Activated T-cell treated with anti-CD3 and anti-CD28 coated beads, Interleukin-2, amount 50 U/mL, for 1 hour (primary cell): ENCODE results near the gene SLC23A1.

Experiments used
- DNase-seq: peaks from one replicate; pipeline ENCODE4 v3.0.0-alpha.2; 2020

Gene SLC23A1

DNA sequence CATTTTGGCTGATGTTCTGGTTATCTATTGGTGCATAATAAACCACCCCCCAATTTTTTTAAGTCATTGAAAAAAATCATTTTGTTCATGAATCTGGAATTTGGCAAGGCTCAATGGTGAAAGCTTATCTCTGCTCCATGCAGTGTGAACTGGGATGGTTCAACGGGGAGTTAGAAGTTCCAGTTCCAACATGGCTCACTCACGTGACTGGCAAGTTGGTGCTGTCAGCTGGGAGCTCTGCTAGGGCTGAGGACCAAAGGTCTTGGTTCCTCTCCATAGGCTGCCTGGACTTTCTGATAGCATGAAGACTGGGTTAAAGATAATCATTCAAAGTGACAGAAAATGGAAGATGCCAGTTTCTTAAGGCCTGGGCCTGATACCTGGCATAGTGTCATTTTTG lies 23.9 kb upstream of the SLC23A1 start:
- no peak for DNase-seq

DNA sequence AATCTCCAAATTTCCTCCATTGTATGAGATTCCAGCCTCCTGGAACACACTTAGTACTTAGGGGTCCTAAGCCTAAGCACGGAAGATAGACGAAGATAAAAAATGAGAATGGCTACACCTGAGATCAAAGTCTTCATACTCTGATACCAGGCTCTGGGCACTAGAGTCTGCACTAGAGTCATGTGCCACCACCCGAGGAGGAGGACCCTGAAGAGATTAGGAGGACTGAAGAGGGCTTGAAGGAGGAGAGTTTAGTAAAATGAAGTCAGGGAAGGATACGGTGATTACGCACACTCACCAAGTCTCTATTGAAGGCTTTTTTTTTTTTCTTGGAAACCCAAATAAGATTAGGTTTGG lies 21.4 kb upstream of the SLC23A1 start:
- no peak for DNase-seq

DNA sequence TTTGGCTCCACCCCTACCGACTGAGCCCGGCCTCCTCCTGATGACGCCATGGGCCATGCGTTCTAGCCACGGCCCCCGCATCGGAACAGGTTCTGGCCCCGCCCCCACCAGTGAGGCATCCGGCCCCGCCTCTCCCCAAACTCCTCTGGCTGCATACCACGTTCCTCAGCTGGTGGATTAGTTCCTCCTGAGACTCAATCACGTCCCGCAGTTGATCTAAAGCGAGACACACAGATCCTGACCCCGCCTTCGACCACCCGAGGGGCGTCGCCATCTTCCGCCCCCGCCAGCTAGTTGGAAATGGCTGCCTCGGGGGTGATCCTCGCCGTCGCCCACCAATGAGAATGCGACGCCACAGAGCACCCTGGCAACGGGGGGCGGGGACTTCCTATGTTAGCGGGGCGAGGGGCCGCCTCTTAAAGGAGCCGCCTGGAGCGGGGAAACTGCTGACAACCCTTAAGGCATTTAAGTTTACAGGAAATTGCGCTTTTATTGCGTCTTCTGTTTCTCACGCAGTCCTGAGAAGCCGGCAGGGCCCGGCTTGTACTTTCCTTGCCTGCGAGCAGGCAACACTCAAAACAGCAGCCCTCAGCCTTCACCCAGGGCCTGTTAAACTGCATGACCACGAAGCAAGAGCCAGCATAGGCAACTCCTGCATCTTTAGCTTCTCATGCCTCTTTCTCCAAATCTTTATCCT lies 20.8 kb upstream of the SLC23A1 start, which contains the start of gene SPATA24:
SPATA24 (minus strand) TSS at position 303 of the 697 bp plus-strand sequence; CDS start at position 274, 29 bp downstream.
- DNase-seq, result peak; percentile 96

DNA sequence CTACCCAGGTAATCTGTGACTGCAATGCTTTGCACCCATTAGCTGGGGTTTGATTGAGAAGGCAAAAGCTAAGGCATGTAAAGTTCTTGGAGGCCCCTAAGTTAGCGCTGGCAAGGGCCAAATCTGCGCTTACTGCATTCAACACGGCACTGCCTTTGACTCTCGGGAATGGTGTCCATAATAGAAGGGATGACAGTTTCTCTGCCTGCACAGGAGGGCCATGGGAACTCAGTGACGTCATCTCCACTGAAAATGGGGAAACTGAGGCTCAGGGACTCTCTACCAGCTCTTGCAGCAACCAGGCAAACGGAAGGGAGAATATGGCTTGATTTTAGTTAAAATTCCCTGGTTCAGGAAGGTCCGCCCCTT lies 20.3 kb upstream of the SLC23A1 start:
- DNase-seq, result no peak

DNA sequence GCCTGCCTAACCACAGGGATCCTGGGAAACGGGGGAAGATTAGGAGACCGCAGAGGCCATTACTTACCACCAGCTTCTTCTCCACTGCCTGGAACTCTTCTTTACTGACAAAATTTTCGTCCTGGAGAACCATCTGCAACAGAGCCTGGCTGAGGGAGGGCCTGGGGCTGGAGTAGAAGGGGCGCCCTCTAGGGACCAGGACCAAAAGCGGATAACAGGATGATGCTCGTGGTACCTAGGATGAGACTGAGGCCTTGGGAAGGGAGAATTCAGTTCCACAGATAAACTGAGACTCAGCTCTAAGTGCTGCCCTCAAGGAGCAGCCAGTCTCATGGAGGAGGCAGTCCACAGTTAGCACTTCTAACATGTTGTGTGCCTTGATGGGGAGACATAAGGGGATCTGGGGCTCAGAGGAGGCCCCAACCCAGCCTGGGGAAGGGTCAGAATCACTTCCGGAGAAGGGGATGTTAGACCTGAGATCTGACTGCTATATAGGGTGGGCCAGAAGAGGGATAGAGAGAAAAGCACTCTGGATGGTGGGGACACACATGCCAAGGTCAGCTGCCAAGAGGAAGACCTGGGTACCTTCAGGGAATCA lies 19.6 kb upstream of the SLC23A1 start:
- no peak for DNase-seq

DNA sequence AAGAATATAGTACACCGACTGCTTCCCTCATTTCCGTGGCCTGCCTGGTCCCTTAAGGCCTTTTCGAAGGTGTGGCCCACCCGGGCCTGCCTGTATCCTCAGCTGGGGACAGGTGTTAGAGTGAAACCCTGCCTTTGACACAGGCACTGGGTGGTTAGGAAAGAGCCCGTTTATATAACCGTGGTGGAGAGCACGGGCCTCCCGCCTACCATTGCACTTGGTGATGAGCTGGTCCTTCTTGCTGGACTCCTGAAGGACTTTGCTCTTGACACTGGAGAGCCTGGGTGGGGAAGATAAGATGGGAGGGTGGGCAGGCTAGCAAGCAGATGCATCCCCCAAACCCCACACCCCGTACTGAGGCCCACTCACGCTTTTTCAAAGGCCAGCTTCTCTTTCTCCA lies 18.4 kb upstream of the SLC23A1 start:
- no peak for DNase-seq

DNA sequence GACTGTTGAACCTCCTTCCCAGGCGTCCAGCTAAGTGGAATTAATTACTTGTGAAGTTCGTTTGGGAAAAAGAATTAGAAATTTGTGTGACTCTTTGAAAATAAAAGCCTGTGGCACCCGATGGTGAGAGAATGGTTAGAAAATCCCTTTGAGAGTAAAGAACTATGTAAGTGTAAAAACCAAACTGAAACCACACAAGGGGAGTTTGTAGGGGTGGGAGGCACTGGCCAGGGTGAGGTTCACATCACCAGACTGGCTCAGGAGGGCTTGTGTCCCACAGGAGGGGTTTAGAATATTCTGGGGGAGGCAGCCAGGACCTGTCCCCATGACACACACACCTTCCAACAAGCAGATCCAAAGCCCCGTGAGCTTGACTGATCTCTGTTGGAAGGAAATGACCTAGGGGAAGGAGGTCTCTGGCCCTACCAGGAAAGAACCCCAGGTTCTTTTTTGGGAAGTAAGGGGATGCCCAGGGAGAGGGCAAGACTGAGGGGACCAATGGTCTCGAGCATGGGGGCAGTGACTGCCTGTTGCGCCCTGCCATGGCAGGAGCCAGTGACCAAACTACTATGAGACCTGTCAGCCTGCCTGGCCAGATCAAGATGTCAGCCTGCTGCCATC lies 16.5 kb upstream of the SLC23A1 start:
- no peak for DNase-seq

DNA sequence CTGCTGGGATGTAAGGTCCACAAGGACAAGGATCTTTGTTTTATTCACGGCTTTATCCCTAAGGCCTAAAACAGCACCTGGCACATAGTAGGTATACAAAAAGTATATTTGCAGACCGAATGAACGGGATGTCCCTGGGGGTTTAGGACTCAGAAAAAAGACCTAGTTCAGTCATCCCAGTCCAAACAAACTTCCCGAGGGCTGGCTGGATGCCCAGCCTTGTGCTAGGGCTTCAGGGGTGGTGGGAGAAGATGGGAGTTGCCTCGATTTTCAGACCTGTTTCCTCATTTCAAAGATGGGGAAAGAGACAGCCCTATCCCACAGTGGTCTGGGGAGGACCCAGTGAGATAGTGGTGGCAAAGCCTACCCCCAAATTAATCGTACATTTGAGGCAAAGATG lies 14.8 kb upstream of the SLC23A1 start:
- no peak for DNase-seq

DNA sequence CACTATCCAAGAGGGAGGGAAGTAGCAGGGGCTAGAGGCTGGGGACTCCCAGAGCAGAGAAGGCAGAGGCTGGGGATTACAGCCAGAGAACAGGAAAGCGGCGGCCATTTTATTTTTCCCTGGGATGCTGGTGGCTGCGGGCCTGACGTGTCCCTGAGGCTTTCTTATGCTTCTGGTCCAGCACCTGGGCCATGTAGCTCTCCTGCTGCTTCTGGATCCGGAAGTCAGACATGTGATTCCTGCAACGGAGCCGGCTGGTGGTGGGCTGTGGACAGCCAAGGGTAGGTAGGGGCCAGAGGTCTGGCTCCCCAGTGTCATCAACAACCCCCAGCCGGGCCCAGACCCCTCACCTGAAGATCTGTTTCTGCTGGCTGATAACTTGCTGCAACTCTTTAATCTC lies 13.6 kb upstream of the SLC23A1 start:
- no peak for DNase-seq

DNA sequence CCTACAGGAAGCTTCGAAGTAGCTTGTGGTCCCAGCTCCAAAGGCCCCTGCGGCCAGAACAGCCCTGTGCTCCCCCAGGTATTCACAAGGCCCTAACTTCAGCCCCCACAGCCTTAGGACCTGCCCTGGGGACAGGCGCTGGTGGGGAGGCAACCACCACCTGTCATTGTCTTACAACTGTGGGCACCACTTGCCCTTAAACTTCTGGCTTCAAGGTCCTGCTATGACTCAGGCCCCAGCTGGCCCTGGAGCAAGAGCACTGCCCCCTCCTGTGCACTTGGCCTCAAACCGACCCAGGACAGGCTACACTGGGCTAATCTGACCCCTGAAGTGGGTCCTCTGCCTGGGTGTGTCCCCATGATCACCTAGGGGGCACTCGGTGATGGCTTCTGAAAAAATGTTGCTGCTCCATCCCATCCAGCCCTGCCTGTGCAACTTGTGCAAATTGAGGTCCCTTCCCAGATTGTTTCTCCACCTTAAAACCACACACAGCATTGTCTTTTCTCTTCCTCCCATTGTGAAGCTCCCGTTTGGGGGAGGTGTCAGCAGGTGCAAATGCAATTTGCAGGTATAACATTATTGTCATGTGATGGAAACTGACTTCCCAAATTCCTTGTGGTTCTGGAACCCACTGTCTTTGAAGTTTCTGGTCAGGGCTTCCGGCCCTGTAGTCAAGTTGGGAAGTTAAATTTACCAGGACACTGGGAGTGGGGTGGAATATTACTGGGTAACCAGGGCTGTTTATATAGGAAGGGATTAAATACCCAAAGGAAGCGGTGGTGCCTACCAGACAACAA lies 12.9 kb upstream of the SLC23A1 start:
- DNase-seq, result no peak

DNA sequence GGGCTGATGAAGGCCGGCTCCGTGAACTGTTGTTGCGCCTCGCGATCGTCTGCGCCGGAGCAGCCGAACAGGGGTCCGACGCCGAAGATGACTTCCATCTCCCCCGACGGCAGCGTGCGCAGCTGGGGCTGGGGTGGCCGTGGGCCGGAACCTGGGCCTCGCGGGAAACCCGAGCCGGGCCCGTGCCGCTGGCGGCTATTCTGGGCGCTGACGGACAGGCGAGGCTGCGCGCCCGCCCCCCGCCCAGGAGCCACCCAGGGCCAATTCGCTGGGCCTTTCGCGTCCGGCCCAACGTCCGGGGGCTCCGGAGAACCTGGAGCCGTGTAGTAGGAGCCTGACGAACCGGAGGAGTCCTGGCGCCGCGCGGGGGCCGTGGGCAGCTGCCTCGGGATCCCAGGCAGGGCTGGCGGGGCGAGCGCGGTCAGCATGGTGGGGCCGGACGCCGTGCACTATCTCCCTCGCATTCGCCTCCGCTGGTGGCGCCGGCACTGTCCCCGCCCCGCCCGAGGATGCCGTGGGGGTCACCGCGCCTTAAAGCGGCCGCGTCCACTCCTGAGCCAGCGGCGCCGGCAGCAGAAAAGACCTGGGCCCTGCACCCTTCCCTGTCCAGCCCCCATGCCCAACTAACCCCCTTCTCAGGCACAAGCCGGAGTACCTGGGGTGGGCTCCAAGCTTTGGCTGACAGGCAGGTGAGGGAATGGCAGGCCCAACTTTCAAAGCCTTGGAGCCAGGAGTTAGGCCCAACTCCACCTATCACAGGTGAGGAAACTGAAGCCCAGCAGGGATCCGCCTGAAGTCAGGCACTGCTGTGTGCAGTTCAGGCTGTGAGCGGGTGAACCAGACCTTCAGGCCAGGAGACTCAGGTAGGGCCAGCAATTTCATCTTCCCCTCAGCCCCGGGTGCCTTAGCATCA lies 11.8 kb upstream of the SLC23A1 start, which contains the start of gene PROB1:
PROB1 (minus strand) TSS at position 451 of the 913 bp plus-strand sequence; CDS start at position 428, 23 bp downstream.
- no peak for DNase-seq

DNA sequence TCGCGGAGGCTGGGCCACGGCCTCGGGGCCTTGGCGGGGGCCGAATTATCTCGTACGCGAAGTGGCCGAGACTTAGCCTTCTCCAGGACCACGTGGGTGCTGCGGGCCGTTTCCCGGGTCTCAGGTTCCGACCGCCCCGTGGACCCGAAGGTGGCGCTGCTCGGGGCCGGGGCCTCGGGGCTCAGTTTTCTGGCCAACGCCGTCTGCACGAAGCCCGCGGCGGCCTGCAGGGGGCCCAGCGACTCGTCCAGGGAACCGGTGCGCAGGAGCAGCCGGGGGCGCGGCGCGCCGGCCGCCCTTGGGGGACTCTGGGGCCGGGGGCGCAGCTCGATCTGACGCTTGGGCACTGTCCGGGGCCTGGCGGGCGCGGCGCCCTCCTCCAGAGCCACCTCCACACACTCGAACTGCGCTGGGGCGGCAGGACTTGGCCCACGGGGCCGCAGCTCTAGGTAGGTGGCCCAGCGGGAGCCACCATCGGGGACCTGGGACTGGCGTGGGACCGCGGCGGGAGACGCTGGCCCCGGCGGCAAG lies 11.1 kb upstream of the SLC23A1 start:
- DNase-seq, result peak; percentile 74

DNA sequence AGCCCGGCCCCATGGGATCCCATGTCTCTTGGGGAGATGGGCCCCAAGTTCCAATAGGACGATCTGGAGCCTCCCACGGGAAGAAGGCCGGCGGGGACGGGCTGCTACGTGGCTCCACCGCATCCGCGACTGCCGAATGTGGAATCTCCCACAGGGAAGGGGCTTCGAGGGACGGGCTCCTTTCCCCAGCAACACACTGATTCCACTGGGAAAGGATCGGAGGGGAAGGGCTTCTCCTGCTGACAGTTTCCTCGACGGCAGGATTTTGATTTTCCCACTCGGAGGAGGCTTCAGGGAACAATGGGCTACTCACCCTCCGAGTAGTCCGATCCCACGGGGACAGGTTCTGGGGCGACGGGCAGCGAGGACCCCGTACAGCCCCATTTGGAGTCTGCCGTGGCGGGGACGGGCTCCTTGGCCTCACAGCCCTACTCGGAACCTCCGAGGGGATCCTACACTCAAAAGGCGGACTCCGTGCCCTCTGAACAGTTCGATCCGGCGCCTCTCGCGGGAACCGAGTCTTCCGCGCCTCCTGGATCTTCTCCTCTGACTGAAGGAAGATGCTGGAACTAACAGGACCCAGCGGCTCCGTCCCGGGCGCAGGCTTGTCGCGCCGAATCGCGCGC lies 10.5 kb upstream of the SLC23A1 start:
- no peak for DNase-seq

DNA sequence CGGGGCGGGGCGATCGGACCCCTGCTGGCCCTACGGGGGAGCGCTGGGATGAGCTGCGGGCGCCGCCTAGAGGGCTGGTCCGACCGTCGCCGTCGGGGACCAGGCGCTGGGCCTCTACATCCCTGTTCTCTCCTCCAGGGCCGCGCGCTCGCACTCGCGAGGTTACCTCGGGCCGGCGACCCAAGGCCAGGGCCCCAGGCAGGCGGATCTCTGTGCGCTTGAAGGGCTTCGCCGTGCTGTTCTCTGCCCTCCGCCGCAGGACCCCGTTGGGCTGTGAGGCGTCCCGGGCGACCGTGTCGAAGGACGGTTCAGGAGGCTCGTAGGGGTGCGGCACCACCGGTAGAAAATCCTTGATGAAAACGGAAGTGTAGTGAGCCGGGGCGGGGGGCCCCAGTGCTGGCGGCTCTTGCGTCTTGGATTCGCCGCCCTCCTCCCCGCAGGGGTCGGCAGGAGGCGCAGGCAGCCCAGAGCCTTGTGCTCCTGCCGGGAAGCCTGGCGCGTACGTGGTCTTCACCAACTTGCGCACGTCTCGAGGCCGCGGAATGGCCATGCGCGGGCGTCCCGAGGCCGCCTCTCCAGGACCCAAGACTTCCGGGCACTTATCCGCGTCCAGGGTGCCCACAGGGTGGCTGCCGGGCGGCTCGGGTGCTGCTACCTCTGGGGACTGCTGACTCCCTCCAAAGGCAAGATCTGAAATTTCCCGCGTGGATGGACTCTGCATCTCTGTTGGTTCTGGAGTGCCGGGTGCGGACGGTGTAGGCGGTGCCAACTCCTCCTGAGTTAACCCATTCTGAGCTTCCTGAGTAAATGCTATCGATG lies 9.8 kb upstream of the SLC23A1 start:
- DNase-seq, result peak; percentile 80

DNA sequence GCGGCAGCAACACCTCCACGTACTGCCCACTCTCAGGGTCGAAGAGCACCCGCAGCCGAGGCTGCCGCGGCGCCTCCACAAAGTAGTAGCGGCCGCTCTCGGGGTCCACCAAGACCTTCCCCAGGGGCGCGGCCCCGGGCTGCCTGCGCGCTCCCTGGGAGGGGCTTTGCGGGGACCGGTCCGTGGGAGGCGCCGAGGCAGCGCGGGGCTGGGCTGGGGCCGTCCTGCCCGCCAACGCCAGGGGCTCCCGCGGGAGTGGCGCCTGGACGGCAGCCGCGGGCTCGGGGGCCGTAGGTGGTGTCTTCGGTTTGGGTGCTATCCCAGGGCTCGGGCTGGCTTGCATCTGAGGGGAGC lies 9.2 kb upstream of the SLC23A1 start:
- no peak for DNase-seq

DNA sequence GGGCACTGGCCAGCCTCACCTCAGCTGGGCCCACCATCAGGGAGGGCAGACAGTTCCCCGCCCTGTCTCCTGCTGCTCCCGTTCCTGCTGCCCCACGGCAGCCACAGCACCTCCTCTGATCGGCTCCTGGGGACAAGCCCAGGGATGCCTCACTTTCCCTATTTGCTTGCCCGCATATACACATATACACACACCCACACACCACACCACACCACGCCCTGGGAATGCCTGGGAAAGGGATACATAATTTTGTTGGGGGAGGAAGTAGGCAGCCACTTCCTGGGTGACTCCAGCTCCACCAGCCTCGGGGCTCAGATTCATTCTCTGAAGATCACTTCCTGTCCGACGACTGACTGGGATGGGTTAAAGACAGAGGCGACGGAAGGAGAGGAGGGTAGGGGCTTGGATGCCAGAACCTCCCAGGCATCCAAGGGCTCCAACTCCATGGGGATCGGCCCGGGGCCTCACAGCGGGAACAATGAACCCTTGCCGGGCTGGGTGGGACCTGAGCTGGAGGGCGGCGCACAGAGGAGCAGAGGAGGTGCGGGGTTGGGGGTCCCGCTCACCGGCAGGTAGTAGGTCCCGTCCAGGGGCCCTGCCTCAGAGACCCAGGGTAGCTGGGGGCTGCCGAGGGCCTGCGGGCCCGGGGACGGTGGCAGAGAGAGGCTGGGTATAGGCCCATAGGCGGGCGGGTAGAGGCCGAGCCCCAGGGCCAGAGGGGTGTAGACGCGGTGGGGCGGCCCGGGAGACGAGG lies 8.7 kb upstream of the SLC23A1 start:
- no peak for DNase-seq

DNA sequence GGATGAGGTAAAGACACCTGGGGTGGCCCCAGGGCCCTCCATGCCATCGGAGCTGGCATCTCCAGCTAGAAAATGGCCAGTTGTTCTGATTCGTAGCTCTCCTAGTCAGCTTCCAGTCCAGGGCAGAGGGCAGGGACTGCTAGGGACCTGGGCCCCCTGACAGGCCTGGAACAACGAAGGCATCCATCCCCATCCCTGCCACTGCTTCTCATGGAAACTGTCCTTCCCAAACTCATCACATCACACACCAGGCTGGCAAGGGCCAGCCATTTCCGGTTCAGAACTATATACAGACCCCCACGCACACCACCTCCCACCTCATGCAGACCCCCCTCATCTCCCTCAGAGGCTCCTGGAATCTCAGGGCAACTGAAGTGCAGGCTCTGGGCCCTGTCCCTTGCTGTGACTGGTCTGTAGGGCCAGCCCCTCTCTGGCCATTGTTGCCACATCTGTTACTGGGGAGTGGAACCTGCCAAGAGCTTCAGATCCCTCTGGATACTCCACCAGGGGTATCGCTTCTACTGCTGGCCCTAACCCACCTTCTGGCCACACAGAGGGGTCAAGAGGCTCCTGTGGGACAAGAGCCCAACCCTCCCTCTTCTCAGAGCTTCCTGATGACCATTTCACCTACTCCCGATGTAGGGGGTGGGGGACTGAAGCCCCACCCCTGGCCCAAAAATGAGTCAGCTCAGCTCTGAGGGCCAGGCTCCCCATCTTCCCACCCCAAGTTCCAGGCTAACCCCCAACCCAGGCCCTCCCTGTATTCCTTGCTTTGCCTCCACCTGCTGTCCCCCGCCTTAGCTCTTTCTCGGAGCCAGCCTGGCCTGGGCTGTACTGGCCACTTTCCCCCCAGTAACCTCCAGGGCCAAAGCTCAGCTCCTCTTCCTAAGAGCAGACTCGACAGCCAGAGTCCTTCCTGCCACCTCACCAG lies 7.8 kb upstream of the SLC23A1 start:
- DNase-seq, result no peak

DNA sequence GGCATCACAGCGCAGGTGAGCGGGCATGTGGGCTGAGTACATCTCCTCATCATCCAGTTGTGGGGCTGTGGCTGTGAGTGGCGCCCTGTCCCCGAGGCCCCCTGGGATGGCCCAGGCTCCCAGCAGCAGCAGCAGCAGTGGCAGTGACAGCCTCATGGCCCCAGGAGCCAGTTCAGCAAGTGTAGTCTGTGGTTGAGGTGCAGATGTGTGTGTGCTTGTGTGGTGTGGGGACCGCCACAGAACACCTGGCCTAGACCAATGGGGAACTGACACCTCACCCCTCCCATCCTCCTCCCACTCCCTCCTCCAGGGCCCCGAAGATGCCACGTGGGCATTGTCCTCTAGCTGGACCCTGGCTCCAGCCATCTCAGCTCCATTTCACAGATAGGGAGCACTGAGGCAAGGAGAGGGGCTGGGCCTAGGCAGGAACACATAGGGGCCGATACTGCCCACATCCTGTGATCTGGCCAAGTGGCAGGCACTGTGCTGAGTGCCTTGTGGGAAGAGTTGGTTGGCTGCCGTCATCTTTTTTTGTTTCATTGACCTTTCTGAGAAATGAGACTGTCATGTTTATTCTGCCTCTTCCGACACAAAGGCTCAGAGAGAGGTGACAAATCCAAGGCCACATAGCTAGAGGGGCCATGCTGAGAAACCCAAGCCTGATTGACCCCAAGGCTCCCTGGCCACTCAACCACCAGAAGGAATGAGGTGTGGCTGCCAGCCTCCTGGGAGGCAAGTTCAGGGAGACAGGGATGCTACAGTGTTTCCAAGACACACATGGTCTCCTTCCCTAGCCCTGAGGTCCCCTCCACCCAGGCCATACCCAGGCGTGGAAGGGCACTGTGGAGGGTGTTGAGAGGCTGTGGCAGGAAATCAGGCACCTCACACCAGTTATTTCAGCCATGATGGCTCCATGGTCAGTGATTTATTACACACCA lies 6.9 kb upstream of the SLC23A1 start, which contains the start of gene MZB1:
MZB1 (minus strand) TSS at position 213 of the 938 bp plus-strand sequence; CDS start at position 156, 57 bp downstream.
- DNase-seq, result peak; percentile 55
